PC-9 (cell line): Measurements from ENCODE around the gene PTPRD.

Experiments used
- EZH2 ChIP-seq: fragments of 200-600 bp; sonication (generic); IDR thresholded peaks from 2 replicates; pipeline ENCODE4 v1.8.0; 2017; ENCODE audit warnings: antibody characterized with exemption, low read depth
- TF ChIP-seq, protein P1 (sequence below): fragments of 200-600 bp; sonication (generic); conservative IDR thresholded peaks from 2 replicates; pipeline ENCODE4 v1.6.1; 2017; ENCODE audit warnings: mixed run types, antibody characterized with exemption, mild to moderate bottlenecking, moderate library complexity

DNA sequence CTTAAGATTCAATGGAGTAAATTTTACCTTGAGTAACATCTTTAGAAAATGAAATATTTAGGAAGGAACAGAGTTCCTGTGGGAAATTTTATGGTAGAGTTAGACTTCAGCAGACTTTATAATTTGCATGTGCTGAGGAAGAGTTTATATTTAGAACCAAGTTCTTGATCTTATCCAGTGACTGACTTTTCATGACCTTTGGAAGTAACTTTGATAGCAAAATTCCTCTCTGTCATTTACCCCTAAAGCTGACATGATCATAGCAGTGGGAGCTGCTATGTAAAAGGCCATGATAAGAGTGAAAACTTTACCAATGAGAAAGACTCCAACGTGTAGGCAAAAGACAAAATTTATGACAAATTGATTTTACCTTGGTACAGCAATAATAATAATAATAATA is 1741.4 kb downstream of the PTPRD start:
- TF ChIP-seq, protein P1, sequence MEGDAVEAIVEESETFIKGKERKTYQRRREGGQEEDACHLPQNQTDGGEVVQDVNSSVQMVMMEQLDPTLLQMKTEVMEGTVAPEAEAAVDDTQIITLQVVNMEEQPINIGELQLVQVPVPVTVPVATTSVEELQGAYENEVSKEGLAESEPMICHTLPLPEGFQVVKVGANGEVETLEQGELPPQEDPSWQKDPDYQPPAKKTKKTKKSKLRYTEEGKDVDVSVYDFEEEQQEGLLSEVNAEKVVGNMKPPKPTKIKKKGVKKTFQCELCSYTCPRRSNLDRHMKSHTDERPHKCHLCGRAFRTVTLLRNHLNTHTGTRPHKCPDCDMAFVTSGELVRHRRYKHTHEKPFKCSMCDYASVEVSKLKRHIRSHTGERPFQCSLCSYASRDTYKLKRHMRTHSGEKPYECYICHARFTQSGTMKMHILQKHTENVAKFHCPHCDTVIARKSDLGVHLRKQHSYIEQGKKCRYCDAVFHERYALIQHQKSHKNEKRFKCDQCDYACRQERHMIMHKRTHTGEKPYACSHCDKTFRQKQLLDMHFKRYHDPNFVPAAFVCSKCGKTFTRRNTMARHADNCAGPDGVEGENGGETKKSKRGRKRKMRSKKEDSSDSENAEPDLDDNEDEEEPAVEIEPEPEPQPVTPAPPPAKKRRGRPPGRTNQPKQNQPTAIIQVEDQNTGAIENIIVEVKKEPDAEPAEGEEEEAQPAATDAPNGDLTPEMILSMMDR: no peak
- no peak for TF ChIP-seq EZH2
